SK-N-SH (cell line): ENCODE data around the gene GSTO1.

ENCODE experiments used
- CTCF ChIP-seq: fragments of 200-600 bp; sonication (generic); IDR thresholded peaks from 2 replicates; pipeline ENCODE4 v1.6.1; 2017; ENCODE audit warnings: antibody characterized with exemption, mild to moderate bottlenecking, moderate library complexity
- EP300 ChIP-seq, 2 experiments: IDR thresholded peaks; 2 replicates each; pipeline versions ENCODE4 v1.4.0 to v1.6.1; 2012; ENCODE audit warnings: borderline replicate concordance in 1 of 2, low read depth in 1 of 2, low read length in 1 of 2
- MAX ChIP-seq: IDR thresholded peaks from 2 replicates; pipeline ENCODE4 v1.4.0; 2012; ENCODE audit warnings: low read depth
- NFIC ChIP-seq: IDR thresholded peaks from 2 replicates; pipeline ENCODE4 v1.4.0; 2012; ENCODE audit warnings: borderline replicate concordance
- POLR2AphosphoS5 ChIP-seq: IDR thresholded peaks from 2 replicates; pipeline ENCODE4 v1.6.1; 2012; ENCODE audit warnings: low read depth, low read length
- RAD21 ChIP-seq: IDR thresholded peaks from 2 replicates; pipeline ENCODE4 v1.6.1; 2012; ENCODE audit warnings: mild to moderate bottlenecking, low read length
- REST ChIP-seq: IDR thresholded peaks from 2 replicates; pipeline ENCODE4 v1.6.1; 2012; ENCODE audit warnings: mild to moderate bottlenecking, low read depth, low read length, moderate library complexity
- RFX5 ChIP-seq: IDR thresholded peaks from 2 replicates; pipeline ENCODE4 v1.6.1; 2012; ENCODE audit warnings: mild to moderate bottlenecking, improper control_type of control experiment, low read length
- TCF12 ChIP-seq: IDR thresholded peaks from 2 replicates; pipeline ENCODE4 v1.4.0; 2012
- USF1 ChIP-seq: IDR thresholded peaks from 2 replicates; pipeline ENCODE4 v1.4.0; 2012; ENCODE audit warnings: low read depth, borderline replicate concordance
- ZBTB33 ChIP-seq: IDR thresholded peaks from 2 replicates; pipeline ENCODE4 v1.4.0; 2012; ENCODE audit warnings: low read depth, borderline replicate concordance

- TF ChIP-seq USF1 (no peak), EP300 (IDR thresholded peaks at IDR 0.05; ENCODE audit: borderline replicate concordance in 1 of 2, low read depth in 1 of 2, low read length in 1 of 2) (no peak), POLR2AphosphoS5 (no peak), MAX (no peak), CTCF (no peak), REST (no peak), RAD21 (no peak), RFX5 (no peak), TCF12 (no peak), NFIC (no peak), ZBTB33 (no peak)
These were observed 2.3 kb upstream of the GSTO1 start for GRCh38 chr10:104252368-104252767.
